ENCODE measurements around the gene AIRE.

Gene AIRE

GRCh38 chr21:44306936-44307704, 21.4 kb downstream of the AIRE start:
- no peak for DNase-seq

GRCh38 chr21:44310628-44311507, 25.2 kb downstream of the AIRE start:
- DNase-seq = no peak

- no peak for DNase-seq
These were observed 26.4 kb downstream of the AIRE start for GRCh38 chr21:44312089-44312488.

GRCh38 chr21:44312716-44313115, 27.0 kb downstream of the AIRE start:
- DNase-seq = no peak

- no peak for DNase-seq
These were observed 27.8 kb downstream of the AIRE start for GRCh38 chr21:44313451-44313850.

GRCh38 chr21:44314128-44314527, 28.5 kb downstream of the AIRE start:
- DNase-seq = no peak

- no peak for DNase-seq
These were observed 28.9 kb downstream of the AIRE start for GRCh38 chr21:44314561-44314960.

- no peak for DNase-seq
These were observed 30.1 kb downstream of the AIRE start for GRCh38 chr21:44315691-44316203.

GRCh38 chr21:44316277-44316900, 30.7 kb downstream of the AIRE start:
- no peak for DNase-seq

GRCh38 chr21:44317241-44317782, 31.6 kb downstream of the AIRE start:
- DNase-seq = no peak

GRCh38 chr21:44317871-44318270, 32.2 kb downstream of the AIRE start:
- DNase-seq = no peak

GRCh38 chr21:44318489-44319285, 33.0 kb downstream of the AIRE start:
- no peak for DNase-seq

- DNase-seq = no peak
These were observed 33.9 kb downstream of the AIRE start for GRCh38 chr21:44319407-44320065.

- no peak for DNase-seq
These were observed 35.2 kb downstream of the AIRE start for GRCh38 chr21:44320847-44321246.

- DNase-seq = no peak
These were observed 36.3 kb downstream of the AIRE start for GRCh38 chr21:44321846-44322450.

GRCh38 chr21:44322621-44323325, 37.1 kb downstream of the AIRE start:
- no peak for DNase-seq

GRCh38 chr21:44323591-44323990, 37.9 kb downstream of the AIRE start:
- DNase-seq = no peak

- no peak for DNase-seq
These were observed 38.6 kb downstream of the AIRE start for GRCh38 chr21:44324106-44324853.

GRCh38 chr21:44324854-44325107, 39.1 kb downstream of the AIRE start:
- no peak for DNase-seq
